GM19463 (cell line): ENCODE data around the gene NEK9.

ENCODE experiments used
- ATAC-seq: cut with Tn5 transposase; IDR thresholded peaks from one replicate; pipeline ENCODE4 v1.9.1; 2021; ENCODE audit warnings: mild to moderate bottlenecking, moderate library complexity; ENCODE audit not compliant: unreplicated experiment

NEK9 gene

GRCh38 chr14:75113932-75114539 lies 12.8 kb downstream of the NEK9 start:
- no peak for ATAC-seq

GRCh38 chr14:75109877-75110276 lies 17.0 kb downstream of the NEK9 start:
- no peak for ATAC-seq

DNA sequence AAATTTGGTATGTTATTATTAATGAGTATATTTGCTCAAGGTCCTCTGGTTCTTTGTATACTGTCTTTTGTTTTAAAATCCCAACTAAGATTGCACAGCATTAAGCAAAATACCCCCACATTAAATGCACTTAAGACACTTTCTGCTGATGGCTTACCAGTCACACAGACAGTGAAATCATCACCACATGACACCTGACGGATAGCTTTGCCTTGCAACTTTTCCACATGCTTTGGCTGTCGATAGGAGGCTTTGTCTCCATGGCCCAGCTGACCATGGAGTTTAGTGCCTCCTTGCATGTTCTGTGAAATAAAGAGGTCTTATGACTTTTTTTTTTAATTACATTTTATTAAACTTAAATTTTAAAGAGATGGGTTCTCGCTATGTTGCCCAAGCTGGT lies 19.7 kb downstream of the NEK9 start:
- ATAC-seq = no peak

DNA sequence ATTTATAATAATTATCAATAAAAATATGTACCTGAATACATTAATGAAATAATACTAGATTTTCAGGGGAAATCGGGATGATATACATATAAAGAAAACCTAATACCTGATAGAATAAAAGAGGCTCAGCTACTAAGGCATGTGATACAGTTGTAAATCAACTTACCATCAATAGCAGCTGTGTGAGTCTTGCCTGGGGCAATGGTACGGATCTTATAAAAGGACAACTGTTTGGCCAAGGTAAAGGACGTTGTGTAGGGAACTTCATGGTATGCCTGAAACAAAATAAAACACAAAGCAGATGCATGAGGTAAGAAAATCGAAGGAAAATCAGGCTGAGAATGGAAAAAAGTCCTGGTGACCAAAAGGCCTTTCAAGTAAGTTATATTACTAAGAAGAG lies 25.4 kb downstream of the NEK9 start:
- ATAC-seq = no peak

GRCh38 chr14:75098682-75099081 lies 28.2 kb downstream of the NEK9 start:
- no peak for ATAC-seq

DNA sequence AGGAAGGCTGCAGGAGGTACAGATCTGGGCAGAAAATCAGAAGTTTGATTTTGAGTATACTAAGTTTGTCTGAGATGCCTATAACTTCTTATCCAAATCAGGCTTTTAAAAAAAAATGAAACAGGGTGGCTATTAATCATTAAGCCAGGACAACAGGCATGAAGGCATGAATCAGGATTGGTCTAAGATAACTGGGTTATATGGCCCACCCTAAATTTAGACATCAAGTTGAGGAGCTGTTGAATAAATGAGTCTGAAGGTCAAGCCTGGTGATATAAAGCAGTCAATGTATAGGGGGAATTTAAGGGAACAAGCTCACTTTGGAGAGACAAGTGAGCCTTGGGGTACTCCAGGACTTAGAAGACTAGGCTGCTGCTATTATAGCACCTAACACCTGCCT lies 28.6 kb downstream of the NEK9 start:
- ATAC-seq = no peak

DNA sequence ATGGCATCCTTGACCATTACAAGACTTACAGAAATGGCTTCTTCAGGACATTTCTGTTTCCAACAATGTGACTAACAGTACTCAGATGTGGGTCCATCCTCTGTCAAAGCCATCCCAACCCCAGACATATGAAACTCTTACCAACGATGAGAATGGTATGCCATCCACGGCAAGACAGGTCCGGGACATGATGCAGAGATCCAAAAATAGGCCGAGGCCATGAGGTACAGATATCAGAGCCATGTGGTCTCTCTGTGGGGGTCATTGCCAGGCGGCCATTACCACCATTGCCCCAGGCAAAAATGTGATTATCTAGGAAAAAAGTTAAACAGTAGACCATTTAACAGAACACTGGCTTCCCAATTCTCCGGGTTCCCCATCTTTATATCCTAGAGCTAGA lies 29.9 kb downstream of the NEK9 start:
- ATAC-seq = no peak

- no peak for ATAC-seq
These were observed 31.2 kb downstream of the NEK9 start for GRCh38 chr14:75095690-75096089.

- ATAC-seq = no peak
These were observed 32.0 kb downstream of the NEK9 start for GRCh38 chr14:75094896-75095295.

GRCh38 chr14:75092698-75093097 lies 34.1 kb downstream of the NEK9 start:
- no peak for ATAC-seq

DNA sequence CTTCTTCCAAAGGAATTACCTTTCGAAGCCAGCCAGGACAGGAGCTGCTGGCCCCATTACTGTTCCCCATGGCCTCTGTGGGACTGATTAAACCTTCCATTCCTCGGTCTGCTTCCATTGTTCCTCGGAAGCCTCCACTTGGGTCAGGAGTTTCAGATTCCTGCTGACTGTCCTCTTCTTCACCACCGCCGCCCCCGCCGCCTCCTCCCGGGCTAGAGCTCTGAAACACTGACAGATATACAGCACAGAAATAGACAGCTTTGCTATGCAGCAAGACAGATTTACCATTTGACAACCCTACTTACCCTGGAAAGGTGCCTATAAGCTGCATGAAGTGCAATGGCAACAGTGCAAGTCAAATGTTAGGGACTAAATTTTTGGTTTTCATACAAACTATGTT lies 35.6 kb downstream of the NEK9 start:
- no peak for ATAC-seq

DNA sequence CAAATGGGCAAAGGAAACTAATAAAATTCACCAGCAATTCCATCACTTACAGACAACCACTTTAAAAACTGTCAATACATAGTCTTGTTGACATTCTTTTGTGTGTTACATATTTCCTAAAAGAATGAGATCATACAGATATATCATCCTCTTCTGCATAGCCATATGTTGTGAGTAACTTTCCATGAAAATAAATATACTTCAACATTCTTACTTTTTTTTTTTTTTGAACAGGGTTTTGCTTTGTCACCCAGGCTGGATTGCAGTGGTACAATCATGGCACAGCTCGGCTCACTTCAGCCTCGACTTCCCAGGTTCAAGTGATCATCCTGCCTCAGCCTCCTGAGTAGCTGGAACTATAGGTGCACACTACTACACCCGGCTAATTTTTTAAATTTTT lies 36.5 kb downstream of the NEK9 start:
- no peak for ATAC-seq

DNA sequence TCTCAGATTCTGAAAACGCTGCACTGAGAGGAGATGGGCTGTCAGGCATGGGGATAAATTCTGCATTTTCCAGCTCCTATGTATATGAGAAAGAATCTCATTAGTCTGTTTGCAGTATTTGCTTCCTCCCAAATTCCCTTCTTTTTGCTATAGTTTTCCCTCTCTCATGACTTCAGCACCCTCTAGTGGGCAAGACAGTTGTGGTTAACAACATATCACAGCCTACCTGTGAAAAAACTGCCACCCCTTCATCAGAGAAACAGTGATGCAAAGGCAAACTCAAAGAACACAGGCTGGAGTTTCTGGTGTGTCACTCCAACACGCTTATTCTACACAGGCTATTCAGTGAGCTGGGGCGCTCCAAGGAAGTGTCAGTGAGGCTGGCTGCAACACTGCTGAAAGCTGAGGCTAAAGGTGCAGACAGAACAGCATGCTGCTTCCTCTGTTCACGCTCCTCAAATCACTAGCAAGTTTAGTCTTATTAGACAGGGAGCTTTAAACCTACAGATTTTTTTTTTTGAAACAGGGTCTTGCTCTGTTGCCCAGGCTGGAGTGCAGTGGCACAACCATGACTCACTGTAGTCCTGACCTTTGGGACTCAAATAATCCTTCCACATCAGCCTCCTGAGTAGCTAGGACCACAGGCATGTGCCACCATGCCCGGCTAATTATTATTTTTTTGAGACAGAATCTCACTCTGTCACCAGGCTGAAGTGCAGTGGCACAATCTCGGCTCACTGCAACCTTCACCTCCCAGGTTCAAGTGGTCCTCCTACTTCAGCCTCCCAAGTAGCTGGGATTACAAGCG lies 38.1 kb downstream of the NEK9 start:
- ATAC-seq = no peak

GRCh38 chr14:75088153-75088552 lies 38.7 kb downstream of the NEK9 start:
- ATAC-seq = no peak

- no peak for ATAC-seq
These were observed 42.3 kb downstream of the NEK9 start for GRCh38 chr14:75084513-75084912.

DNA sequence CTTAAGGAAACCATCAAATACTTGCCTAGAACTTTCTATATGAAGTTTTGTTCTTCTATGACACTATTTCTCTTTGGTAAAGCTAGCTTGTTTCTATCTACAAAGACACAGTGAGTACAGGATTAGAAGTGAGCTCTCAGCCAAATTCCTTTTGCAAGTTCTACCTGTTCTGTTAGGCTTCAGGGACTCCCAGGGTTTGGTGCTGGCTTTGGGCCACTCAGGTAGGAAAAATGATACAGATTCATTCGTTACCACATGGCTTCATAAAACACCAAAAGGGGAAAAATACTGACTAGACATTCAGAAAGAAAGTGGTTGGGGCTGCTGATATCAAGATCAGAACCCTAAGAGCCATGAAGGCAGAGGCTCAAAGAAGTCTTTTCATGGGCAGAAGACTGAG lies 43.6 kb downstream of the NEK9 start:
- ATAC-seq = no peak

- ATAC-seq = no peak
These were observed 45.1 kb downstream of the NEK9 start for GRCh38 chr14:75081660-75082229.

DNA sequence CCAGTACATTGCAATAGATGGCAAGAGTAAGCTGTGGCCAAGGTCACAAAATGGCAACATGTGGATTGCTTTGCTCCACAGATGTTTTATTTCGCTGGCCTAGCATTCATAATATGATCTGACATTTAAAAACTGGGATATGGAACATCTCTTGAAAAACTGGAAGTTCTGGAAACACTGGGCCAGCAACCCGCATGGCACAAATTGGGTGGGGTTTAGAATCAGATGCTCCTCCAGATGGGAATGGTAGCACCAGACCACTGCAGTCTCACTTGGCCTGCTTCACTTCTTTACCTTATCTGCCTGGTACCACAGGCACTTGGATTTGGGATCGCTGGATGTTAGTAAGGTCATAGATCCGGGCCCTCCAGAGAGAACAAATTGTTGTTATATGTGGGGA lies 47.3 kb downstream of the NEK9 start:
- ATAC-seq = no peak

DNA sequence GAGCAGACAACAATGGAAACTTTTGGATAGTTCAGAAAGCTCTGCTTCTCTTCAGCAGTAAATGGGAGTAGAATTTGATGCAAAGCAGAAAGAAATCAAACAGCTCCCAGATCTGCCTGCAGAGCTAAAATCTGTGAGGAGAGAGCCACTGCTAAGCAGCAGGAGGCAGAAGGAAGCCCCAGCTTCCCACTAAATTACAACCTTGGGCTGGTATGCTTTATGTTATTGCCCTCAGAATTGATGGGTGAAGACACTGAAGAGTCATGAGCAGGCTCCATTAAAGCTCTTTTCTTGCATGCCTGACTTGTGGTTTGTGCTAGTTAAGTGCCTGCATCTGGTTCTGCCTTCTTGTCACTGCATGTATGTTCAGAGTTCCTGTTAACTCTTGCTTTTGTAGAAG lies 49.1 kb downstream of the NEK9 start:
- no peak for ATAC-seq

DNA sequence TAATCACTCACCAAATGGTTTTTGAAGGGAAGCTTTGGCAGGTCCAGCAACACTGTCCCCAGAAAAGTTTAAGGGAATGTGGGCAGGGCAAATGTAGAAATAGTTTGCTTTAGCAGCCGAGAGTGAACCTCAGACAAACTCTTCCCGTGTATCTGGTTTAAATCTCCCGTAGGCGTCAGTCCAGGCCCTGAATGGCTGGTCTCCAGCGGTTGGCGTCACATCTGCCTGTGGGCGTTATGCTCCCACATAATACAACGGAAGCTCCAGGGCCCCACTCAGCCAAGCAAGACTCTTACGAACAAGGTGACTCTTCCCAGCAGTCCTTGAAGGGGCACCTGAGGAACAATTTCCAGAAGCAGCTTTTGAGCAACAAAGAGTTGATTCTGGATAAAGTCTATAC lies 56.5 kb downstream of the NEK9 start:
- ATAC-seq = no peak

DNA sequence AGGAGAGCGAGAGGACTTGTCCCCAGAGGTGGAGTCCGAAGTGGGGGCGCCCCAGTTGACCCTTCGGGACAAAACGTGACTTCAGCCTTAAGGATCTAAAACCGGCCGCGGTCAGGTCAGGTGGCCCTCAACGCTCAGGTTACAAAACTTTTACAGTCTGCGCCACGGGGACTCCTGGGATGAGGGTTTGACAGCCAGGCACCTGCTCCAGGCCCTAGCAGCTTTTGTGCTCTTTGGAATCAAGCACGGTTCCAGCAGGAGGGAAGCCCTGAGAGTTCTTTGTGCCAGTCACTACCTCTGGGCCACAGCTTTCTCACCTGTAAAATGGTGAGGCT lies 57.1 kb downstream of the NEK9 start:
- ATAC-seq = no peak

DNA sequence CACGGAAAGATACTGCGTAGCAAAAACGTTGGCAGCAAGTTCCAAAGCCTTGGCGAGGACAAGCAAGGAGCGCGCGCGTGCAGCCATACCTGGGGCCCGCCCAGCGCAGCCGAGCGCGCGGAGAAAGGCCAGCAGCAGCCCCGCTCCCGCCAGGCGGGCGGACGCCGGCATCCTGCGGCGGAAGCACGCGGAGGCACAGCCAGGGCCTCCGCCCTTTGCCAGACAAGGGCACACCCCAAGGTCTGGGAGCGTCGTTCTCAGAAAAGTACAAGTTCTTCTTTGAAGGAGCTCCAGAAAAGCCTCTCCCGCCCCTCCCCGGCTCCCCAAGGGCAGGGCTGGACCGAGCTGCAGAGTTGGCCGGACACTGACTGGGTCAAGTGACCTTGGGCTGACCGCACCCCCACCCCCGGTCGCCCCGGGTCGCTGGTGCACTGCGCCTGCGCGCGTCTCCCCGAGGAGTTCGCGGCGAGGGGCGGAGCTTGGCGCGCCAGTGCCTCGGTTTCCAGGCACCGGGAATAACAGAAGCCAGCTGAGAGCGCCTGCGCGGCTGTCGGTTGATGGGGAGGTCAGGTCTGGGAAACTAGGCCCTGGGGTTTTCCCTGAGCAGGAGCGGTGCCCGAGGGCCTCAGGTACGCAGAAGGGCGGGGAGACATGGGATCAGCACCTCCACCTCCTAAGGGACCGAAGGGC lies 57.6 kb downstream of the NEK9 start, which contains the start of gene ZC2HC1C:
TSS of gene ZC2HC1C (plus strand) at position 521 of the 690 bp plus-strand sequence. CDS start 933 bp downstream, outside the sequence.
- peak; percentile 79 for ATAC-seq
